NCI-H69 (cell line): ENCODE results near the gene HGFAC.

Experiments
- DNase-seq: peaks from one replicate; lab custom pipeline; 2025; lab: John Stamatoyannopoulos, UW

The HGFAC gene

GRCh38 chr4:3441501-3442459 is at the start of gene HGFAC:
Gene HGFAC, plus strand, starts transcription at chr4:3441968. Its CDS starts 34 bp downstream, at chr4:3442002.
- no peak for DNase-seq

DNA sequence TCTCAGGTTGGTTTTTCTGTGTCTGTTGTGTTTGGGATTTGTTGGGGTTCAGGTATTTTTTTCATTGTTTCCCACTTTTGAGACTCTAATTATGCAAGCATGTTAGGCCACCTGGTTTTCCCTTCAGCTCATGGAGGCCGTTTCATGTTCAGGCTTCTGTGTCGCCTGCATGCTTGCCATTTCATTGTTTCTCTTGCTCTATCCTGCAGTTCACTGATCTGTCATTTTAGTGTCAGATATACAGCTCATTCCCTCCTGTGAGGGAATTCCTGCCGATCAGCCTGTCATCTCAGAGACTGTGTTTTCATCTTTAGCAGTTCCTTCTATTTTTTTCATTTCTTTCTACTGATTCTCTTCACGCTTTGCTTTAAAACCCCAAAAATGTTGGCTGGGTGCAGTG is 49.4 kb upstream of the HGFAC start:
- DNase-seq, result no peak

DNA sequence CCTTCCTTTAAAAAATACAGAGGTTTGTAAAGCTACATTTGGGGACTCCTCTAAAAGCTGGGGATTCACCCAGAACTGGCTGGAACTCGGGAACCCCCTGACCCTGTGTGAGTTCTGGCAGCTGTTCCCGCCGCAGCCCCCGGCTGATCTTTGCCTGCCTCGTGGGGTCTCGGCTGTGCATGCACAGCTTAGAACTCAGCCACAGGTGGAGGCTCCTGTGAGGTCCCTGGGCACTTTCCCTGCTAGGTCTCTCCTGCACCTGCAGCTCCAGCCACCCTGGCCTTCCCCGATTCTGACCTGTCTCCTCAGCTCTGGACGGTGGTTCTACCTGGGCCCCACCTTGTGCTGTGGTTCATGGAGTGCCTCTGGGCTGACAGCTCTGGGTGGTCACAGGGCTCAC is 48.6 kb upstream of the HGFAC start:
- no peak for DNase-seq

DNA sequence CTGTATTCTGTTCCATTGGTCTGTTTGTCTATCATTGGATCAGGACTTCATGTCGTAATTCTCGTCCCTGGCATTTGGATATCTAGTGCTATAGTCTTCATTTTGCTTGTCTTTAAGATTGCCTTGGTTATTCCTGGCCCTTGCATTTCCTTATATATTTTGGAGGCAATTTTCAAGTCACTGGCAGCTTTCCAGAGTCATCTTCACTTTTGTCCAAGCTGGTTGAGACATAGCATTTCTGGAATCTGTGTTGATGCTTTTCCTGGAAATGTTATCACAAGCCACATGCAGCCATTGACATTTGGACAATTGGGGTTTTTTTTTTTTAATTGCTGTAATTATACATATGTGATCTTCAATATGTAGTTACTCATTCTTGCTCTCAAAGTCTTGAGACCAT is 45.2 kb upstream of the HGFAC start:
- DNase-seq, result no peak

GRCh38 chr4:3397128-3397527 is 44.6 kb upstream of the HGFAC start:
- DNase-seq, result no peak

- DNase-seq, result peak; percentile 9
Observed at GRCh38 chr4:3399277-3400194, 42.2 kb upstream of the HGFAC start.

DNA sequence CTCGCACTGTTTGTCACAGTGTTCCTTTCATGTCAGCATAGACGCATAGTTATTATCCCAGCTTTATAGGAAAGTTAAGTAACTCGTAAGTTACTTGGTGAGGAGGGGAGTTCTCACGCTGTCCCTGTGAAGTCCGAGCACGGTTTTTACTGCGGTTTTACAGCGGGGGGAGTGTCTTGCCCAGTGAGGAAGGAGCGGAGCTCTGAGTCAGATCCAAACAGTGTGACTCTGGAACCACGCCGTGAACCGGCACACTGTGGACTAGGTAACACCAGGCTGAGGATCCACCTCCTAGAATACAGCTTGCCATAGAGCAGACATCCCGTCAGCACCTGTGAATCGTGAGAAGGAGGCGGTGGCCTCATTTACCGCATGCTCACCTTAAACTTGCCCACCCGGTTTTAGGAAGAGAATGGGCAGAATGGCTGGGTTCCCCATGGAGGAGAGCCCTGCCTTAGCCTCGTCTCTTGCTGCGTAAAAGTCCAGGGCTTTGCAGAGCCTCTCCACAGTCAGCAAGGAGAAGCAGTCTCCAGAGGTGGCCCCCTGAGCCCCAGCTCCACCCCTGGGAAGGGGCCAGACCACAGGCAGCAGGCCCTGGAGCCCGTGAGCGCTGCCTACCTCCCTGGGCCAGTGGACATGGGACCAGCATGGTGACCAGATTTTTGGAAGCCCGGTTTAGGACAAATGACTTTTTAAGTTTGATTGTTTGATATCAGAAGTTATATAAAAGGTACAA is 40.2 kb upstream of the HGFAC start:
- no peak for DNase-seq

- DNase-seq, result no peak
Observed at GRCh38 chr4:3402491-3403347, 39.0 kb upstream of the HGFAC start.

DNA sequence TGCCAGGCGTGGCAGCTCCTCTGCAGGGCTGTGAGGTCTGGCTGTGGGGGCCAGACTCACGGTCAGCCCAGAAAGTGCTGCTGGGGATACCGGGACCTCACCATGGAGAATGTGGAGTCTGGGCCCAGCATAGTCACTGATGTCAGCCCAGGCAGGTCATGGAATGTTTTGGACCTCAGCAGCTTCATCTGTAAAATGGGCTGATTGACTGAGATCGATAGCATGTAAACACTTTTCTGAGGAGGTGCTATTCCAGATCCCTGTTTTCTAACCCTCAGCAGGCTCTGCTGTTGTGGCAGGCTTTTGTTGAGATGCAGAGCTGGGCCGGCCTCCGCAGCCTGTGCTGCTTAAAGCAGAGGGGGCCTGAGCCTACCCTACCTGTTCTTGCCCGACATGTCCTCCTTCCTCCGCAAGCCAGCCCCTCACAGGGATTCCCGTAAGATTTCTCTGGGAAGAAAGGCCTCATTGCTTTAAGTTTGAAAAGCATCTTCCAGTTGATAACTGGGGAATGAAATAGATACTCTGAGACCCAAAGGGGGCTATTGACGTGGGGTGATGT is 38.3 kb upstream of the HGFAC start:
- no peak for DNase-seq

DNA sequence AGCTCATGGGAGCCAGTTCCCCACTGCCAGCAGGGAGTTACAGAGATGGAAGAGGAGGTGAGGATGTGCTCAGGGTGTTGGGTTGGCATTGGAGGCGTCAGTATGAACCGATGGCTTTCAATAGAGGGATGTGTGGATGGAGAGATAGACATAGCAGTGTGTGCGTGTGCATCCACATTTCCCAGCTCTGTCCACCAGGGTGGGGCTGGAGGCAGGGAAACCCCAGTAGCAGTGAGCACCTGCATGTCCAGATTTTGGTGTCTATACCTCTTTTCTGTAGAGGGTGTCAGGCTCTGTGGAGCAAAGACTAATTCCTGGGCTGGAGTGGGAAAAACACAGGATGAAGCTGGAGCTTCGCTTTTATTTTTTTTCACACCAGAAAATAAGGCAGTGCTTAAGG is 37.2 kb upstream of the HGFAC start:
- no peak for DNase-seq

DNA sequence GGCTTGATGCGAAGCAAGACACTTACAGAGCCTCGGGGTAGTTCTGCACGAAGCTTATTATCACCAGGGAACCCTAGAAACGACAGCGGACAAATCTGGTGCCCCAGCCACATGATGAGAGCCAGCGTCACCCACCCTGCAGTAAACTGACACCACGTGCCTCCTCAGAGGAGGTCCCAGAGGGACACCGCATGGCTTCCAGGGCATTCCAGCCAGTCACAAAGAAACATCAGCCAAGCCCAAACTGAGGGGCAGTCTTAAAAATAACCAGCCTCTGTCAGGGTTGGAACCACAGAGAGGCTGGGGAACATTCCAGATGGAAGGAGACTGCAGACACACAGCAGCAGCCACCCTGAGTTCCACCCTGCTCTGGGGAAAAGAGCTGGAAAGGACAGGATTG is 36.6 kb upstream of the HGFAC start:
- no peak for DNase-seq

- DNase-seq, result no peak
Observed at GRCh38 chr4:3406021-3406420, 35.7 kb upstream of the HGFAC start.

DNA sequence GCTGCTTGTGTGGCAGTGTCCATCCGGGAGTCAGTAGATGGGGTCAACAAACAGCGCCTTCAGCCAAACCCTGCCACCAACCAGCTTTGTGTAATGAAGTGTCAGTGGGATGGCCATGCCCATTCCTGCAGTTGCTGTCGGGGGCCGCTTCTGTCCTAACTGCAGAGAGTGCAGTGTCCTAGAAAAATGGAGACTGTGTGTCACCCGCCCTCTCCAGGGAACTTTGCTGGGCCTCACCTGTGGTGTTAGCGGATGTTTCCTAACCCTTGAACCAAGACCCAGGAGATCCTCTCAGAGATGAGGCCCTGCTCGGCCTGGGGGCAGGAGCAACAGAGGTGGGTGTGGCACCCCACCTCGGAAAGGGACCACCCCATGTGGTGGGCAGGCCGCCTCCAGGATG is 35.3 kb upstream of the HGFAC start:
- no peak for DNase-seq

DNA sequence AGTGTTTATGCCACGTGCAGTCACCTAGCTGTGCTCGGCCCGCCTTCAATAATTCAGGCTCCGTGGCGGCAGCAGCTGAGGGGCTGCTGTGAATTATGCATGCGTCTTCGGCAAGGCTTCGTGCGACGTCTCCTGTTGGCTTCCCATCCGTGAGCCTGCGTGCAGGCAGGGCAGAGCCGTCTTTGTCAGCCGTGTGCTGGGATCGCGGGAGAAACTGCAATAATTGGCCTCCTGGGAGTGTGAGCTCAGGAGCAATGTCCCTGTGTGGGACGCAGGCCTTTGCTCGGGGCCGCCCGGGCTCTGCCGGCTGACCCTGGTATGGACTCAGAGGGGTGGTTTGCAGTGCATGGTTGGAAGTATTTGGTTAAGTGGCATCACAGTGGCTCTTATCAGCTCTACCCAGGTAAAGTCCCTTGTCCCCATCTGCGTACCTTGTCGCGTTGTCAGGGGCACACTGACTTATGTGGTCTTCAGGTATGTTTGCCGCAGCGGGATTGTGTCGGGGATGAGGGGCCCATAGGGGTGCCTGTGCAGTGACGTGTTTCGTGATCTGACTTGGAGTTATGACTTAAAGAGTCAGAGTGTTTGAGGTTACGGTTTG is 34.5 kb upstream of the HGFAC start:
- no peak for DNase-seq

DNA sequence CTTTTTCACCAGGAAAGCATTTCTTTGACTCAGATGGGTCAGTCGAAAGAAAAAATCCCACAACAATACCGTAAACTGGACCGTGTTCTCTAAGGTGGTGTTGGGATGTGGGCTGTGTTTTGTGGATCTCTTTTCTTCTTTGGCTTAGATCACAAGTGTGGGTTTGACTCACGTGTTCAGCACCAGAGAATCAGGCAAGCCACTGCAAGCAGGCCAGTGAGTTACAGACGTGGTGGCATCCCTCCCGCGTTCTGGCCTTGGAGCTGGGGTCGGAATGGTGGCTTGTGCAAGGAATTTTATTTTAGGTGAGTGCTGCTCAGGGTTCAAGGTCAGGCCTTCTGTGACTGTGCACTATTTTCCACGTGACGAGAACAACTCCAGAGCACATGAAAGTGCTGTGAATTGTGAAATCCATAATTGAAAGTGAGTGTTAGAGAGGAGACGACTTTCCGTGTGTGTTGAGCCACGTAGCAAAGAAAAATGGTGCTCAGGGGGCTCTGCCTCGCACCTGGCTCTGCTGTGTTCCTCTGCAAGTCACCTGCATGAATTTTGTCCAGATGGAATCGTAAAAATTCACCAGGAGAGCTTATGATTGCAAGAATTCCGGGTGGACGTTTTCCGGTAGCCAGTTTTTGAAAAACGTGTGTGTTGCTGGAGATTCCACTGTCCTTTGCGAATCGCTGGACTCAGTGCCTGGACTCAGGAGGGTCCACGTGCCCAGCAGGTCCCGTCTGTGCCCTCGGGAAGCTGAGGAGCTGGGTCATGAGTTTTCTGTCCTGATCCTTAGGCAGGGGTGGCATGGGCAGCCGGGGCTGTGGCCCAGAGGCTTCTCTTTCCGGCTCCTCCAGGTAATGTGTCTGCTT is 33.6 kb upstream of the HGFAC start:
- no peak for DNase-seq

- peak; percentile 51 for DNase-seq
Observed at GRCh38 chr4:3408793-3409330, 32.9 kb upstream of the HGFAC start.

DNA sequence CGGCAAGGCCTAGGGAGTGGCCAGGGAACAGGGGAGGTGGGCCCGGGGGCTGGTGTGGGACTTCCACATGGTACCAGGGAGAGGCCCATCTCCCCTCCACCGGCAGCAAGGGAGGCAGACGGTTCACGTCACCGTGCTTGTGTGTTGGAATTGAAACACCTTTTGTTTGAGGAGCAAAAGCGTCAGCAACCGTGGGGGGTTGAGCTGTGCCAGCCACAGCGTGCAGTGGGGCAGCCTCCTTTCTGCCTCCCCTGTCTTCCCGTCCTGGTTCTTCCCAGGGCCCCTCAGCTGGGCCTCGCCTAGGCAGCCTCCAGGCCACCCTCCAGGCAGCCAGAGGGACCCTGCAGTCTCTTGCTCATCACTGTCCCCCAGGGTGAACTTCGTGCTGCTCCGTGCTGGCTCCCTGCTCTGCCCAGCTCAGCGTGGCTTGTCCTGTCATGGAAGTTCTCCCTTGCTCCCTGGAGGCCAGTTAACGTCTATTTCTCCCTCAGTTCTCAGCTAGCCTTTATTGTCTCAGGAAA is 32.1 kb upstream of the HGFAC start:
- no peak for DNase-seq

DNA sequence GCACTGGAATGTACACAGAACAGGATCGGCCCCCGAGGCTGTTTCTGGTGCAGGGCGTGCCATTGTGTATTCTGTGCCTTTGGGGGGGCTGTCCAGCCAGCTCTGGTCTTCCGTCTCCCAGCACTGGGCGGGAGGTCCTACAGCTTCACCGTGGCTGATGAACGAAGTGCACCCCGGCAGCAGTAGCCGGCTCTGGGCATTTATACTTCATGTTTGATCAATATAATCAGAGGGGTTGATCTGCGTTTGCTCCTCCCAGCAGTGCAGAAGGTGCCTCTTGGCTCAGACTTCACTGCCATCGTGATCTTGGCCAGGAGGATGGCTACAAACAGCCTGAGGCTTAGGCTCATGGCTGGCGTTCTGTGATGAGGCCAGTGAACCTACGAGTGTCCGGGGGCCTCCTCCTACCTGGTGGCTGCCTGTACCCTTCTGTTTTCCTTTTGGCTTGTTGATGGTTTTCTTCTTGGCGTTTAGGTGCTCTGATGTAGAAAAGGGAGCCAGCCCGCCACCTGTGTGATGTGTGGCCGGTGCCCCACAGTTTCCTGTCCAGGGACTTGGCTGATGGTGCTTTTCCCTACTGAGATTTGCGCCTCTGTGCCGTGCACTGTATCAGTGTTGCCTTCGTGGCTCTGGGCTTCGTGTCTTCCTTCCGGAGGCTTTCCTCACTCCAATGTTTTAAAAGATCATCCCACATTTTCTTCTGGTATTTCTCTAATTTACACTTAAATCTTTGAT is 31.2 kb upstream of the HGFAC start:
- DNase-seq, result no peak
